ENCODE results near the gene STRN3. TPM values are rescaled to one million over a fixed set of nuclear protein-coding genes. Genes with fewer than 3 reads are reported as not detected.
A peak's percentile ranks its signal among the peaks of the same experiment; 100 is the strongest.
"Not testable (repeated sequence)": the region's sequence is repeated elsewhere in the genome, so short reads cannot be mapped to it uniquely, and the experiment has no call there.

Gene STRN3
- total and polyA plus RNA-seq, 8 donors, result 7.3 to 21.5 (median 11.6) TPM

GRCh38 chr14:31068235-31068634 is 42.1 kb upstream of the STRN3 start:
- Histone ChIP-seq H3K36me3 (no peaks in the 10 kb centered on the region), H3K9me3 (no peaks in the 10 kb centered on the region), H3K4me1 (no peaks in the 10 kb centered on the region), H3K27ac (peak overlapping the region in 2 of 4 donors; percentile 15 to 34), H3K27me3 (no peaks in the 10 kb centered on the region), H3K4me3 (no peak overlapping the region)
- TF ChIP-seq CTCF (IDR thresholded peaks at IDR 0.05), result no peak
- intact Hi-C loops (cut with DNase I), result no loop called here
- ATAC-seq (peak in 3 of 4 donors; percentile 46 to 69 (median 65)), DNase-seq (no peak), FAIRE-seq (no peak)
- 58 to 71% methylated on average over 1 of the region's 1 CpG for WGBS, 2 donors

GRCh38 chr14:31062908-31063307 is 36.7 kb upstream of the STRN3 start:
- H3K27me3 ChIP-seq; H3K9me3 ChIP-seq; H3K36me3 ChIP-seq; H3K4me3 ChIP-seq; DNase-seq; FAIRE-seq; intact Hi-C loops (cut with DNase I); H3K27ac ChIP-seq; ATAC-seq: not testable (repeated sequence)
- H3K4me1 ChIP-seq, result peaks cover 0 to 14% (median 10%) of the 10 kb centered on the region in 3 donors
- WGBS, 2 donors, result 94 to 99% methylated on average over 8 of the region's 8 CpGs

- intact Hi-C loops (cut with DNase I), result no loop called here
- ATAC-seq (no peak), DNase-seq (no peak), FAIRE-seq (no peak)
- H3K36me3 ChIP-seq, result no peaks in the 10 kb centered on the region
- no peaks in the 10 kb centered on the region for H3K27me3 ChIP-seq
- H3K4me1 ChIP-seq, result peaks cover 0 to 14% (median 10%) of the 10 kb centered on the region in 3 donors
- WGBS, 2 donors, result 75 to 79% methylated on average over 6 of the region's 6 CpGs
- no peak for TF ChIP-seq CTCF (IDR thresholded peaks at IDR 0.05)
- H3K27ac ChIP-seq, result peak overlapping the region in 3 of 4 donors; percentile 23 to 76 (median 48)
- H3K9me3 ChIP-seq, result no peaks in the 10 kb centered on the region
- H3K4me3 ChIP-seq, result no peak overlapping the region
These were observed 34.2 kb upstream of the STRN3 start for GRCh38 chr14:31060253-31060875.

- ATAC-seq, result peak; percentile 88 to 97 (median 95)
- Histone ChIP-seq H3K9me3 (no peaks in the 10 kb centered on the region), H3K36me3 (no peaks in the 10 kb centered on the region), H3K27ac (peak overlapping the region in 2 of 4 donors; percentile 20 to 76), H3K27me3 (no peaks in the 10 kb centered on the region), H3K4me1 (peaks cover 0 to 14% (median 10%) of the 10 kb centered on the region in 3 donors), H3K4me3 (no peak overlapping the region)
- WGBS, 2 donors, result 4 to 8% methylated on average over 1 of the region's 1 CpG
- no peak for FAIRE-seq
- intact Hi-C loops (cut with DNase I), result no loop called here
- DNase-seq, result peak; percentile 46 to 70 (median 64)
- no peak for TF ChIP-seq CTCF (IDR thresholded peaks at IDR 0.05)
These were observed 33.2 kb upstream of the STRN3 start for GRCh38 chr14:31059152-31059924.

GRCh38 chr14:31057701-31058364 is 31.7 kb upstream of the STRN3 start:
- FAIRE-seq (no peak), ATAC-seq (no peak), DNase-seq (no peak)
- no peaks in the 10 kb centered on the region for H3K9me3 ChIP-seq
- WGBS, 2 donors, result 94 to 98% methylated on average over 12 of the region's 12 CpGs
- intact Hi-C loops (cut with DNase I), result no loop called here
- H3K4me3 ChIP-seq, result no peak overlapping the region
- no peaks in the 10 kb centered on the region for H3K27me3 ChIP-seq
- H3K4me1 ChIP-seq, result peaks cover 0 to 20% (median 10%) of the 10 kb centered on the region in 3 donors
- no peak for TF ChIP-seq CTCF (IDR thresholded peaks at IDR 0.05)
- peak overlapping the region in 2 of 4 donors; percentile 20 to 76 for H3K27ac ChIP-seq
- no peaks in the 10 kb centered on the region for H3K36me3 ChIP-seq

All from pancreas (tissue), 10 donors.